HG03064 (cell line): Measurements from ENCODE around the gene CACNA1H.

ENCODE experiments used
- ATAC-seq: cut with Tn5 transposase; IDR thresholded peaks from one replicate; pipeline ENCODE4 v1.9.1; 2021; ENCODE audit warnings: low read depth; ENCODE audit not compliant: unreplicated experiment

CACNA1H gene

GRCh38 chr16:1171001-1171400, 18.1 kb downstream of the CACNA1H start:
- no peak for ATAC-seq

- ATAC-seq, result no peak
Observed at GRCh38 chr16:1171854-1172428, 19.0 kb downstream of the CACNA1H start.

- ATAC-seq, result no peak
Observed at GRCh38 chr16:1172651-1173050, 19.7 kb downstream of the CACNA1H start.

- no peak for ATAC-seq
Observed at GRCh38 chr16:1173788-1174451, 21.0 kb downstream of the CACNA1H start.

- ATAC-seq, result no peak
Observed at GRCh38 chr16:1174477-1175357, 21.8 kb downstream of the CACNA1H start.

GRCh38 chr16:1175566-1176279, 22.8 kb downstream of the CACNA1H start:
- ATAC-seq, result no peak

GRCh38 chr16:1176280-1176897, 23.5 kb downstream of the CACNA1H start:
- ATAC-seq, result no peak

- no peak for ATAC-seq
Observed at GRCh38 chr16:1177053-1177452, 24.1 kb downstream of the CACNA1H start.

GRCh38 chr16:1177750-1178149, 24.8 kb downstream of the CACNA1H start:
- no peak for ATAC-seq

GRCh38 chr16:1178295-1178910, 25.5 kb downstream of the CACNA1H start:
- ATAC-seq, result no peak

- ATAC-seq, result no peak
Observed at GRCh38 chr16:1180549-1181403, 27.9 kb downstream of the CACNA1H start.

- ATAC-seq, result no peak
Observed at GRCh38 chr16:1181404-1182315, 28.8 kb downstream of the CACNA1H start.

- no peak for ATAC-seq
Observed at GRCh38 chr16:1182316-1182671, 29.4 kb downstream of the CACNA1H start.

GRCh38 chr16:1182950-1183907, 30.3 kb downstream of the CACNA1H start:
- ATAC-seq, result no peak

GRCh38 chr16:1184156-1184868, 31.4 kb downstream of the CACNA1H start:
- ATAC-seq, result no peak

GRCh38 chr16:1184980-1185379, 32.1 kb downstream of the CACNA1H start:
- ATAC-seq, result no peak
